Measurements from ENCODE around the gene JADE2.
A peak's percentile ranks its signal among the peaks of the same experiment; 100 is the strongest.
"Not testable (repeated sequence)": the region's sequence is repeated elsewhere in the genome, so short reads cannot be mapped to it uniquely, and the experiment has no call there.

Gene JADE2

GRCh38 chr5:134594797-134595457 is 69.5 kb downstream of the JADE2 start:
- DNase-seq = no peak

- DNase-seq = no peak
Observed at GRCh38 chr5:134595458-134595838, 70.0 kb downstream of the JADE2 start.

- not testable (repeated sequence) for DNase-seq
Observed at GRCh38 chr5:134599820-134600219, 74.3 kb downstream of the JADE2 start.

GRCh38 chr5:134600600-134600999 is 75.1 kb downstream of the JADE2 start:
- DNase-seq = no peak

- no peak for DNase-seq
Observed at GRCh38 chr5:134603059-134603458, 77.6 kb downstream of the JADE2 start.

DNA sequence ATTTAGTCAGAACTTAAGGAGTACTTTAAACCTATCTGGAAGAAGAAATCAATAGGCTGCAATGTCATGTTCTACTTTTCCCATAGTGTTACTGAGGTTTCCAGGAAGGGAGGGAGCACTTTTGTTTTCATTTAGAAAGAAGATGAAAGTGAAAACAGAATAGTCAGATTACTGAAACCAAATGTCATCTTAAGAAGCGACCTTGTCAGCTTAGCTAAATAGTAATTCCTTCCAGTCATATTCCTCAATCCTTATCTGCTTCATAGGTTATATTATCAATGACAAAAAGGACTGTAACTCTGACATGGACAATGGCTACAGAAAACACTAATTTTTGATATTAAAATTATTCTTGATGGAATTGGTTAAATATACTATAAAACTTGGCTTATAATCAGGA is 79.4 kb downstream of the JADE2 start:
- DNase-seq = no peak

- DNase-seq = no peak
Observed at GRCh38 chr5:134606726-134607125, 81.3 kb downstream of the JADE2 start.

- DNase-seq = no peak
Observed at GRCh38 chr5:134608555-134608954, 83.1 kb downstream of the JADE2 start.

GRCh38 chr5:134609232-134609851 is 83.9 kb downstream of the JADE2 start:
- no peak for DNase-seq

DNA sequence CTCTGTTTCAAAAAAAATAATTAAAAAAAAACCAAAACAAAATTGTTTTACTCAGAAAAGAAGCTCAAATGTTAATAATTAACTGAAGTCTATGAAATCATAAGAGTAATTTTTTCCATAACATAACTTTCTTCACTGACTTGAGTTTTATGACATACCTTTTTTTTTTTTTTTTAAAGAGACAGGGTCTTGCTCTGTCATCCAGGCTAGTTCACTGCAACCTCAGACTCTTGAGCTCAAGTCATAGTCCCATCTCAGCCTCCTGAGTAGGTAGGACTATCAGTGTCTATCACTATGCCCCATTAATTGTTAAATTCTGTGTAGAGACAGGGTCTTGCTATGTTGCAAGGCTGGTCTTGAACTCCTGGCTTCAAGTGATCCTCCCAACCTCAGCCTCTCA is 85.3 kb downstream of the JADE2 start:
- DNase-seq = no peak

GRCh38 chr5:134611515-134611914 is 86.0 kb downstream of the JADE2 start:
- no peak for DNase-seq

- no peak for DNase-seq
Observed at GRCh38 chr5:134614450-134615085, 89.1 kb downstream of the JADE2 start.

DNA sequence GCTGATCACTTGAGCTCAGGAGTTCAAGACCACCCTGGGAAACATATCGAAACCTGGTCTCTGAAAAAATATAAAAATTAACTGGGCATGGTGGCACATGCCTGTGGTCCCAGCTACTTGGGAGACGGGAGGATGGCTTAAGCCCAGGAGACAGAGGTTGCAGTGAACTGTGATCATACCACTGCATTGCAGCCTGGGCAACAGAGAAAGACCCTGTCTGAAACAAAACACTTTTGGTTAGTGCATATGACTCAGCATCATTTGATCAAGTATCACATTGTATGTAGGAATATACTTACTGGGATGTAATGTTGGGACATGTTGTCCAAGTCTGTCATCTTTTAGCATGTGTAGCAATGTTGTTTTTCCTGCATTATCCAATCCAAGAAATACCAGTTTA is 95.2 kb downstream of the JADE2 start:
- DNase-seq = no peak

- DNase-seq = no peak
Observed at GRCh38 chr5:134625559-134625958, 100.1 kb downstream of the JADE2 start.

DNA sequence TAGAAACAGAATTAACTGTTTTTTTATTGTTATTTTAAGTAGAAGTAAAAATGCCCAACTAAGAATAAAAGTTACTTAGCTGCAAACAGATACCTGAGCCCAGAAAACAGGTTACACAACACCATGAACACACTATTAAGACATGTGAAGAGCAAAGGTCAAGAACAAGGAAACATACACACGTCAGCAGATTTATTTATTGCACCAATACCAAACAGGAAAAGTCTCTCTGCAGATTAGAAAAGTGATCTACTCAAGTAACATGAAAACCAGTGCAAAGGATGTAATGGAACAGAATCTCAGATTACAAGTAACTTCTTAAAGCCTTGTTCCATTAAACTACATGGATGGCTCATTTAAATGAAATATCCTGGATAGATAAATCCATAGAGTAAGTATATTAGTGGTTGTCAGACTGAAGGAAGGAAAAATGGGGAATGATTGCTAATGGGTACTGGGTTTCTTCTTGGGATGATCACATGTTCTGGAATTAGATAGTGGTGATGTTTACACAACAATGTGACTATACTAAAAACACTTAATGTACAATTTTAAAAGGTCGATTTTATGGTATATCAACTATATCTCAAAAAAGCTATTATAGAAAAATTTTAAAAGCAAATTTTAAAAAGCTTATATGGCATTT is 101.0 kb downstream of the JADE2 start:
- peak; percentile 8 for DNase-seq

Data from GF-D8 (cell line).